Stimulated activated CD8-positive, alpha-beta memory T cell treated with anti-CD3 and anti-CD28 coated beads, Interleukin-15, amount 100 ng/mL, for 4 hours (primary cell): ENCODE results near the gene INTS6.
"Not testable (repeated sequence)": the region's sequence is repeated elsewhere in the genome, so short reads cannot be mapped to it uniquely, and the experiment has no call there.

ENCODE experiments used
- DNase-seq, 2 donors: peaks; one replicate each; pipeline ENCODE4 v3.0.0-alpha.2; 2020; ENCODE audit warnings: low read depth in 2 of 2

The INTS6 gene

DNA sequence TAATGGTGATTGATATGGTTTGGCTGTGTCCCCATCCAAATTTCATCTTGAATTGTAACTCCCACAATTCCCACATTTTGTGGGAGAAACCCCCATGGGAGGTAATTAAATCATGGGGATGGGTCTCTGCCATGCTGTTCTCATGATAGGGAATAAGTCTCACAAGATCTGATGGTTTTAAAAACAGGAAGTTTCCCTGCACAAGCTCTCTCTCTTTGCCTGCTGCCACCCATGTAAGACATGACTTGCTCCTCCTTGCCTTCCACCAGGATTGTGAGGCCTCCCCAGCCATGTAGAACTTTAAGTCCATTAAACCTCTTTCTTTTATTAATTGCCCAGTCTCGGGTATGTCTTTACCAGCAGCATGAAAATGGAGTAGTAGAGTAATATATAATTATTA, 37.5 kb downstream of the INTS6 start:
- not testable (repeated sequence) for DNase-seq

- DNase-seq, result no peak
These were observed 40.4 kb downstream of the INTS6 start for GRCh38 chr13:51412431-51412830.

DNA sequence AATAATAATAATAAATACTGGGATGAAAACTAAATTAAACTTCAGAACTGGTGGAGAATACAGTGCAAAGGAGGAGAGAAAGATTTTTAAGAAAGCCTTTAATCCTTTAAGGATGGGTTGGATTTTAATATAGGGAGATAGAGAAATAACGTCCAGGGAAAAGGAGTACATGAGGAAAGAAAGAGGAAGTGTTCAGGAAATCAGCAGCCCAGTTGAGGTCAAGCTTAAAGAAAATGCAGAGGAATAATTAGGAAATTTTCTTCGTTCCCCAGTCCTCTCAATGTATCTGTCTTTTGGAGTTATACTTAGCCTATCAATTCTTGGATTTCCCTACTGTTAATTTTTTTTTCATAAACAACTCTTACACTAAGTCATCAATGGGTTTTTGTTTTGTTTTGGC, 47.7 kb downstream of the INTS6 start:
- DNase-seq, result no peak

DNA sequence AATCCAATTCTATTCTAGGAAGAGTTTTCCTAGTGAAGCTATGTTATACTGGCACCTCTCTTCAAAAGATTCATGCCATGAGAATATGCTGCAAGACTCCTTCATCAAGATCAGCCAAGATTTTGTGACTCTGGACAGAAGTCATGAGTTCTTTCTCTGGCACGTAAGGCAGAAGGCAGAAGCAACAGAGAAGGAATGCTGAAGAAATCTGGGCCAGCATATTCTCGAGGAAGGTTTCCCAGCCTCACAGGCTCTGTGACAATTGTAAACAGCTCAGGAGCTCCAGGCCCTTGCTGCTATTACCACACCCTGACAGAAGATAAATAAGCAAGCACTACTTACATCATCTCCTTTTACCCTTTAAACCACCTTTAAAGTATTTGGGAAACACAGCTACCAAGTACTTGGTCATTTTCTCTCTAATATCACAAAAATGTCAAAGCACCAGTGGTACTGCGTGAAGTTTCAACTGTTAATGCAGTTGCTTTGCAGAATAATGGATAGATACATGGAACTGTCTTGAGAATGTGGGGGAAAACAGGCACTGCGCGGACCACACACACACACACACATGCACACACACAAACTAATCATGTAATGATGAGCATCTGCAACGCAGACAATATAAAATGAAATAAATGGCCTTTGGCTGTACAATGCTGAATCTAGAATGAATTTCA, 55.4 kb downstream of the INTS6 start:
- no peak for DNase-seq

DNA sequence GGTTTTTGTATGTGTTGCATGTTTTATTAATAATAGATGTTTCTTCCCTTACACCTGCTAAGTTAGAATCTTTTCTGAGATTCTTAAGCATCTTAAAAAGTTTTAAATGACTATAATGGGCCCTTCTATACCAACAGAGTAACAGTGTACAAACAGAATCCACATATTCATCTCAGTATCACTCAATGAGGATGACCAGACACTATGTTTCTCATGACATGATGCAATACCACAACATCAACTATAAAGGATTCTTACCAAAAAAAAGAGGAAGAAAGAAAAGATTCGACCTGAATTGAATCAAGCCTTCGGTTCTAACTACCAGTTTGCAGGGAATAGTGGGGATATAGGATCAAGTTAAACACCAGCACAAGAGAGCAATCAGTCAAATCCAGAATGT, 56.5 kb downstream of the INTS6 start:
- DNase-seq, result no peak

GRCh38 chr13:51394724-51395123, 58.1 kb downstream of the INTS6 start:
- DNase-seq, result no peak

DNA sequence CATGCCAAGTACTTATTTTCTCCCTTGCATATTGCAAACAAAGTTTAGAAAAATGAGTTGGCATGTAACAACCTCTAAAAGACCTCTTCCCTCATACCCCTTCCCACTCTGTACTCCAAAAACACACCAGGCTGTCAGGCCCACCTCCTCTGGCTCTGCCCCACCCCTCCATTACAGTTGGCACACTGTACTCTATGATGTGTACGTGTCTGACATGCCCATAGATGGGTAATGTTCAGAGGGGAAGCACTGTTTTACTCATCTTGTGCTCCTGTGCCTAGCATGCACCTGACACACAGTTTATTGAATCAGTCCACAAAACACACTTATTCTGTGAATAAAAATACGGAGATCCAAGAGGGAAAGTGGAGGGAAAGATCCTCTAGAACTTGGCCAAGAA, 67.7 kb downstream of the INTS6 start:
- no peak for DNase-seq

DNA sequence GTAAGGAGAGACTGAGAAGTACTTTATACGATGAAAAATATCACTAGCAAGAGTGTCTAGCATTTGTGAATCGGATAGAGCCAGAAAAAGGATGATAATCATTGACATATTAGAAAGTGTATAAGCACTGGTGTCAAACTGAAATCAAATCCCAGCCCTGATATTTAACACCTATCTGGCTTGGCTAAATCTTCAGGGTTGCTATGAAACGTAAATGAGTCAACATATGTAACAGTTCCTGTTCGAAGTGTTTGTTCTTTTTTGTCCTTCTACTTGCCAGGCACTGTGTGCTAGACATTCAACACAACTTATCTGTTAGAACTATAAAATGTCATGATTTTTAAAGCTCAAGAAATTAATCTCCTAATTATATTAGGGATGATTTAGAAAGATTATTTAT, 72.6 kb downstream of the INTS6 start:
- DNase-seq, result no peak

DNA sequence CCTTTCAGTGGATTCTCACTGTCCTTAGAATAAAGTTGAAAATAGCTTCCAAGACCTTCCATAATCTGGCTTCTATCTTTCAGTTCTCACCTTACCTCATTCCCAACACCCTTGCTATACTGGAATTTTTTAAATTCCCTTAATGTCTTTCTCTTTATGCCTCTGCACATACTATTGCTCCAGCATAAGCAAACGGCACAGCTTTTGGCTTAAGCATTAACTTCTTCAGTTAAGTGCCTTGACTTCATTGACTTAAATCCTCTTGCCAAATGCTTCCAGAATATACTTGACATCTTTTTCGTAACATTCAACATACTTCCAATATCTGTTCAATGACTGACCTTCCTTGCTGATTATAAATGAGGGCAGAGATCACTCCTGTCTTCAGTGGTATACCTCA, 79.4 kb downstream of the INTS6 start:
- no peak for DNase-seq

DNA sequence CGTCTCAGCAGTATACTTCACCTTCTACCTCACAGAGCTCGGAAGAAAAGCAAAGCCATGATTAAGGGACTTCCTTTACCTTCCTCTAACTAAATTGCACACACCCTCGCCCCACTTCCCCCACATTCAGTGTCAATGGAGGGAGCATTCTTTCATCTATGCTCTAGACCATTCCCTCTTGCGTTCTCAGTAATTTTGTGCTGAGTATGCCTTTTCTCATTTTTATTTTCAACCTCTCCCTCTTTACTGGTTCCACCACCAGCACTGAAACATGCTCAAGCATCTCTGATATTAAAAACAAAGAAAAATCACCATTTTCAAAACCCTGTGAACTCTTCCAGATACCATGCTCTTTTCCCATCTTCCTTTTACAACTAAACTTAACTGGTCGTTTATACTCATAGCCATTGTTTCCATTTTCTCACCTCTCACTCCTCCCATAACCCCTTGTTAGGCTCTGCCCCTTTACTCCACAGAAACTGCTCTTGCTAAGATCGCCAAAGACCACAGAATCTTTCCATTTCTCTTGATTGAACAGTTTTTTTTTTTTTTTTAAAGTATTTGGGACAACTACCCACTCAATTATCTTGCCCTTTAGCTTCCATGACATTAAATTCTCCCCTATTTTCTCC, 81.0 kb downstream of the INTS6 start:
- no peak for DNase-seq

DNA sequence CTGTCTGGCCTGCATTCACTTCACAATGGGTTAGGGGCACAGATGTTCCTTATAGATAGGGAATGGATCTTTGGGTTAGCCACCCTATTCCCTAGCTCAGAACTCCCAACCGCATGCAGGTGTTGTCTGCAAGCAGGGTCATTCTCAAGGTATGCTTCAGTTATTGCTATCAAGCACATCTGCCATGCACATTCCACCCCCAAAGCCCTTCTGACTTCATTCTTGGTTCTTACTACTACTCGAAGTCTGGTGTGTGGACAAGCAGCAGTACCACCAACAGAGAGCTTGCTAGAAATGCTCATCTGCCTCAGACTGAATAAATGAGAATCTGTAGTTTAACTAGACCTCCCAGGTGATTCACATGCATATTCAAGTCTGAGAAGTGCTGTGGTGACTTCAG, 82.0 kb downstream of the INTS6 start:
- DNase-seq, result no peak

GRCh38 chr13:51370116-51370515, 82.7 kb downstream of the INTS6 start:
- no peak for DNase-seq

DNA sequence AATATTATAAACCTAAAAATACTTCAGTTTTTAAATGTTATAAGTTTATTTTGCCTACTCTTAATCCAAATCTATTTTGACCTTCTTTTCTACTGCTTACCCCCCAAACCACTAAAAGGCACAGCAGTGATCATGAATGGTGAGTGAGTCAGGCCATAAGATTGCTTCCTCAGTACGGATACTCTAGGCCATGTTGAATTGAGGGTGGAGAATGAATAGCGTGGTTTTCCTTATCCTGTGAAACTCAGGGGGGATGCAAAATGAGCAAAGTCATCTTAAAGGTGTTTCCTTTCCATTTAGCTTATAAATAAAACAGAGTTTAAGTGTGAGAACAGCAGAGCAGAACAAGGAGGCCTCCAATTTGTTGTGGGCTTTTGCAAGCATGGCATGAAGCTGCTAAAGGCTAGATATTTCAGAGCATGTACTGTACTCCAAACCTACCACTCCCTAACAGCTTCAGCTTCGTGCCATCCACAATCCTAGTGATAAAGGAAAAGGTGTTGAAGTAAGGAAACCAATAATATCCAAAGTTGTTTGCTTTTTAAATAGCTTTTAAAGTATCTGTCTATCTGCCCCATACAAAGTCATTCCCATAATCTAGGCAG, 88.3 kb downstream of the INTS6 start:
- DNase-seq, result no peak

DNA sequence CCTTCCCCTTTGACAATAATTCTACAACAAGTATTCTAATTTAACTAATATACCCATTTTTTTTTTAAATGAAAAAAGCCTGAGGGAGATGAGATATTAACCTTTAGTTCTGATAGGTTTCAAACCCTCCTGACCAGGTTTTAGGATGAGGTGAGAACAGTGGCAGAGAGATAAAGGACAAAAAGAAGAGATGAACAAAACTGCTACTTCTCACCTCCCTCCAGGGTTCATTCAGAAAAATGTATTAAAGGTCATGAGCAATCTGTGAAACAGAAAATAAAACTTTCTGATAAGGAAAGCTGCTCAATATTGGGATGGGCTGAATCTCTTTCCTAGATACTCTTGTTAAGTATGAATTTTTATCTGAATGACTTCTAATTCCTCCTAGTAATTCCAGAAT, 89.2 kb downstream of the INTS6 start:
- no peak for DNase-seq

GRCh38 chr13:51361106-51361505, 91.7 kb downstream of the INTS6 start:
- no peak for DNase-seq

DNA sequence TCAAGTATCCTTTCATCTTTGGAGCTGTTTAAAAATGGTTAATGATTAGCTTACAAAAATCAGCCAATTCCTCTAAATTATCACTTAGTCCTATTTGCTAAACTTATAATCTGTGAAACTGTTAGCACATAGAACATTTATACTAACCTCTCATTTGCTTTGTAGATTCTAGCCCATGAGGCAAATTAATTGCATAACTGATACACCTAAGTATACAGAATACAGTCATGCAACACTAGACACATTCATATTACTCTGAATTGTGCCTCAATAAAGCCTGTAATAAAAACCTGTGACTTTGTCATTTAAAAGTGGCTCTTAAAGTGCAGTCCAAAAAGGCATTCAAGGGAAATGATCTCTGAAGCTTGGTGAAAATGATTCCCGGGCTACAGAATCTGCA, 92.3 kb downstream of the INTS6 start:
- no peak for DNase-seq

DNA sequence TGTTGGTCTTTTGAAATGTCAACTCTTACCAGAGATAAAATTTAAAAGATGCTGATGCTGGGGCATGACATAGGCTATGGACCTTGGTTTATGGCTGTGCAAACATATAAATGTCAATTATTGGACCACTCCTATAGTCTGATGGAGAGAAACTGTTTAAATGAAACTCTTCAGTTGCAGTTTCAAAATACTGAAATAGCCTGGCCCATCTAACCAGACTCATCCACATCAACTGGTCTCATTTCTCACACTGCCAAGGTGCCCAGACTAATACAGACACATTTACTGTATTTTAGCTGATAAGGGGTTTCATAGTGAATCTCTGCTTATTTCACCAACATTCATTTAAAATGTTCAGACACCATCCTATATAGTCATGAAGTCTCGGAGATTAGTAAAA, 93.5 kb downstream of the INTS6 start:
- no peak for DNase-seq

- DNase-seq, result no peak
These were observed 94.8 kb downstream of the INTS6 start for GRCh38 chr13:51357928-51358595.

DNA sequence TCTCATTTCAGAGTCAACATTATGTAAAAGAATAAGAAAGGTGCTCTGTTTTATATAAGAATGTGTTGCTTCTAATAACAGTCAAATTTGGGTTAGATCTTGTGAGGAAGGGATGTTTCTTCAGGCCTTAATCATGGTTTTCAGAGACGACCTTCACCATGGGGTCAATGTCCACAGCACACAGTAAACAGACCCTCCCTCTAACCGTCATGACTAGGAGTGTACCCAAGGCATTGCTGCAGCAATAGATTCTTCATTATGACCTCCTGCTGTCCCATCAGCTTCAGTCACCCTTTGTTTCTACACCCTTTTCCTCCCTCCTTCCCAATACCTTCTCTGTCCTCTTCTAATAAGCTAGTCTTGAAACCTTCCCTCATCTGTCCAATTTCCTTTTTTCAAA, 97.6 kb downstream of the INTS6 start:
- no peak for DNase-seq

DNA sequence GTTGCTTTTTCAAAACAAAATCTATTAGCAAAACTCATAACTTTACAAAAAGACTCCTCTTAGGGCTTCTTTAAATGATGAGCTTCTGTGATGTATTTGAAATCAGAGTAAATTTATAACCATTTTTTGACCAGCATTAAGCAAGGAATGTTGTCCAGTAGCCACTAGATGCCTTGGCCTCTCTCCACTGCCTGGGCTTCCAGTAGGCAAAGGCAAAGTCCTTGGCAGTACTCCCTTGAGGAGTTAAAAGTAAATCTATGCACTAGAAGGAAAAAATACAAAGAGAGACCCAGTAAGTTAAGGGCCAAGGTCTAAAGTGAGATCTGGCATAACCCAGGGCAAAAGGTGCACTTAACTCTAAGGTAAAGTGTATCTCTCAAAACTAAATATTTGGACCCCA, 103.8 kb downstream of the INTS6 start:
- DNase-seq, result no peak

- DNase-seq, result no peak
These were observed 104.5 kb downstream of the INTS6 start for GRCh38 chr13:51348069-51348967.

DNA sequence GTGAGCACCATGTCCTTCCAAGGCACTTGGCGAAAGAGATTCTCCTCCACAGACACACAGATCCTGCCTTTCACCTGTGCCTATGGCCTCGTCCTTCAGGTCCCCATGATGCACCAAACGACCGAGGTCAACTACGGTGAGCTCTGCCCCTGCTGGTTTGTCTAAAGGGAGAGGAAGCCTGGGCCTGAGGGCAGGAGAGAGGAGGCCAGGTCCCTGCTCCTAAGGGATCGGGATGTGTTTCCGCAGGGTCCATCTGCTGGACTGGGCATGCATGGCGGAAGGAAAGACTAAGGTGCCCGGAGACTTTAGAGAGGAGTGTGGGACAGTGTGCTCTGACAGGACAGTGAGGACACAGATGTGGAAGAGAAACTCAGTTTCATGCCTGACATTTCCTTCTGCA, 105.7 kb downstream of the INTS6 start:
- DNase-seq, result no peak
